GM12872 (cell line): ENCODE measurements around the gene RIGI.

ENCODE experiments used
- CTCF ChIP-seq: IDR thresholded peaks from 3 replicates; pipeline ENCODE4 v1.5.1; 2011; ENCODE audit warnings: low read depth, mild to moderate bottlenecking, low read length, moderate library complexity; ENCODE audit not compliant: insufficient read depth

RIGI gene

GRCh38 chr9:32501868-32502267 is 24.1 kb downstream of the RIGI start:
- no peak for TF ChIP-seq CTCF

- no peak for TF ChIP-seq CTCF
These were observed 25.2 kb downstream of the RIGI start for GRCh38 chr9:32500768-32501167.

GRCh38 chr9:32497921-32498320 is 28.1 kb downstream of the RIGI start:
- TF ChIP-seq CTCF = no peak

- TF ChIP-seq CTCF = no peak
These were observed 35.4 kb downstream of the RIGI start for GRCh38 chr9:32490601-32491000.

GRCh38 chr9:32487981-32488380 is 38.0 kb downstream of the RIGI start:
- TF ChIP-seq CTCF = no peak

- no peak for TF ChIP-seq CTCF
These were observed 39.0 kb downstream of the RIGI start for GRCh38 chr9:32486839-32487562.

- TF ChIP-seq CTCF = no peak
These were observed 42.7 kb downstream of the RIGI start for GRCh38 chr9:32483343-32483742.
